Measurements from ENCODE around the gene ACTR10. TPM values are rescaled to one million over a fixed set of nuclear protein-coding genes. Genes with fewer than 3 reads are reported as not detected.

The ACTR10 gene
- total RNA-seq, 1 donor from 2014 or later = 32.2 TPM

DNA sequence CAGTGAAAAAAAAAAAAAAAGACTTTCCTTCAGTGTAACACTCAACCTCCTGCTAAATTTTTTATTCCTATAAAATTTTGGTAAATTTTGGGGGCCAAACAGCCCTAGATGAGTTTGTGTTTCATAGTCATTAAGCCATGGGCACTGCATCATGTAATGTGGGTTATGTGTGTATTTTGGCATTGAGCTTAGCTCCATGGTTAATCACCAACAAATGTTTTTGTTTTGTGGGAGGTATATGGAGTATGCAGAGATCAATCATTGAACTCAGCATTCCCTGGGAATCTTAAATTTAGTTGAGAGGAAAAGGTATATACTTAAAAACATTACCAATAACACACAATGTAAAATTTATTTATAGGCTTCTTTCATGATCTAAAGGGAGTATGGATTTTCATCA, 39.4 kb upstream of the ACTR10 start:
- intact Hi-C loops (cut with DNase I) = no loop called here
- no peak for DNase-seq (ENCODE audit: low spot score in 2 of 2)
- TF ChIP-seq, protein P1, sequence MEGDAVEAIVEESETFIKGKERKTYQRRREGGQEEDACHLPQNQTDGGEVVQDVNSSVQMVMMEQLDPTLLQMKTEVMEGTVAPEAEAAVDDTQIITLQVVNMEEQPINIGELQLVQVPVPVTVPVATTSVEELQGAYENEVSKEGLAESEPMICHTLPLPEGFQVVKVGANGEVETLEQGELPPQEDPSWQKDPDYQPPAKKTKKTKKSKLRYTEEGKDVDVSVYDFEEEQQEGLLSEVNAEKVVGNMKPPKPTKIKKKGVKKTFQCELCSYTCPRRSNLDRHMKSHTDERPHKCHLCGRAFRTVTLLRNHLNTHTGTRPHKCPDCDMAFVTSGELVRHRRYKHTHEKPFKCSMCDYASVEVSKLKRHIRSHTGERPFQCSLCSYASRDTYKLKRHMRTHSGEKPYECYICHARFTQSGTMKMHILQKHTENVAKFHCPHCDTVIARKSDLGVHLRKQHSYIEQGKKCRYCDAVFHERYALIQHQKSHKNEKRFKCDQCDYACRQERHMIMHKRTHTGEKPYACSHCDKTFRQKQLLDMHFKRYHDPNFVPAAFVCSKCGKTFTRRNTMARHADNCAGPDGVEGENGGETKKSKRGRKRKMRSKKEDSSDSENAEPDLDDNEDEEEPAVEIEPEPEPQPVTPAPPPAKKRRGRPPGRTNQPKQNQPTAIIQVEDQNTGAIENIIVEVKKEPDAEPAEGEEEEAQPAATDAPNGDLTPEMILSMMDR (IDR thresholded peaks at IDR 0.05) = no peak
- Histone ChIP-seq H3K4me1 (no peaks in the 10 kb centered on the region), H3K9me3 (no peaks in the 10 kb centered on the region), H3K4me3 (no peak overlapping the region), H3K36me3 (no peaks in the 10 kb centered on the region), H3K27ac (no peak overlapping the region), H3K27me3 (no peaks in the 10 kb centered on the region)

DNA sequence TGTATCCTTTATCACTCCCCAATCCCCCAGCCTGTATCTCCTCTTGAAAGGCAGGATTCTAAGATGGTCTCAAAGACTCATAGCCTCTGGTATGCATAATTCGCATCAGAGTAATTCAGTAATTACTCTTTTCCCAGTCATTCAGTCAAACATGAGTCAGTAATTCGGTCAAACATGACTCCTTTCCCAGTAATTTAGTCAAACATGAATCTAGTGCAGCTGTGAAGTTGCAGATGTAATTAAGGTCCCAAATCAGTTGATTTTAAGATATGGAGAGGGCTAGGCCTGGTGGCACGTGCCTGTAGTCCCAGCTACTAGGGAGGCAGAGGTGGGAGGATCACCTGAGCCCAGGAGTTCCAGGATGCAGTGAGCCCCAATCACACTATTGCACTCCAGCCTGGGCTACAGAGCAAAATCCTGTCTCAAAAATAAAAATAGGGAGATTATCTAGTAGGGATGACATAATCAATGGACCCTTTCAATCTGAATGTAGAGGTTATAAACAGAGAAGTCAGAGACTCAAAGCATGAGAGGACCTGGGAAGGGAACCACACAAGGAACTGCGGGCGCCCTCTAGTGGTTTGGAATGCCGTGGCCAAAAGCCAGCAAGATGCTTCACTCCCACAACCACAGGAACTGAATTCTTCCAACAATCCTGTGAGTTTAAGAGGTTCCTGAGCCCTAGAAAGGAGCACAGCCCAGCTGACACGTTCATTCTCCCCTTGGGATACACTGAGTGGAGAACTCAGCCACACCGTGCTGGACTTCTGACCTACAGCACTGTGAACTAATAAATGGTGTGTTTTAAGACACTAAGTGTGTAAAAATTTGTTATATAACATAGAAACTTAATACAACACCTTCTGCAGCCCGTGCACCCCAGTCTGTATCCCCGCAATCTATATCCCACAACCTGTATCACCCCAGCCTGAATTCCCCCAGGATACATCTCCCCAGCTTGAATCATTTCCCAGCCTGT, 33.7 kb upstream of the ACTR10 start:
- DNase-seq (ENCODE audit: low spot score in 2 of 2) = peak; percentile 15 to 90
- no peak overlapping the region for H3K4me3 ChIP-seq
- intact Hi-C loops (cut with DNase I) = loop anchor here (1.0 kb wide), 1 partner anchor 58 kb away; no protein-coding TSS in a partner anchor
- no peaks in the 10 kb centered on the region for H3K27me3 ChIP-seq
- TF ChIP-seq, protein P1 (IDR thresholded peaks at IDR 0.05) = peak; percentile 49 to 93 (median 87)
- H3K4me1 ChIP-seq = no peaks in the 10 kb centered on the region
- H3K9me3 ChIP-seq = no peaks in the 10 kb centered on the region
- H3K36me3 ChIP-seq = no peaks in the 10 kb centered on the region
- H3K27ac ChIP-seq = no peak overlapping the region

DNA sequence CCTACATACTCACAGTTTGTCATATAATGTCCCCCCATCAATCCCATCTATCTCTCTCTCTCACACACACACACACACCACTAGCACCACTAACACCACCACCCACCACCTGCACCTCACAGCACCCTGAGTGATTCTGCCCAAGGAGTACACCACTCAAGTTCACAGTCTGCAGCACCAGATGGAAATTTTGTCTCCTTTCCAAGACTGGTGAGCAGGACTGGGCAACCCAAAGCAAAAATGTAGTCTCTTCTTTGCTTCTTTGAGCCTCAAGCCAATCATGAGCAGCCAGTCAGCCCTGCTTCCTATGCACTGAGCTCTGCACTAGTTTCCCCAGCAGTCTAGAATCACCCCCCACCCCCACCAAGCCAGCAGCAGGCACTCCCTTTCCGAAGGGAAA, 32.9 kb upstream of the ACTR10 start:
- H3K27ac ChIP-seq = no peak overlapping the region
- H3K4me3 ChIP-seq = no peak overlapping the region
- H3K27me3 ChIP-seq = no peaks in the 10 kb centered on the region
- H3K9me3 ChIP-seq = no peaks in the 10 kb centered on the region
- DNase-seq (ENCODE audit: low spot score in 2 of 2) = no peak
- intact Hi-C loops (cut with DNase I) = no loop called here
- no peaks in the 10 kb centered on the region for H3K36me3 ChIP-seq
- no peaks in the 10 kb centered on the region for H3K4me1 ChIP-seq
- TF ChIP-seq, protein P1 (IDR thresholded peaks at IDR 0.05) = no peak

DNA sequence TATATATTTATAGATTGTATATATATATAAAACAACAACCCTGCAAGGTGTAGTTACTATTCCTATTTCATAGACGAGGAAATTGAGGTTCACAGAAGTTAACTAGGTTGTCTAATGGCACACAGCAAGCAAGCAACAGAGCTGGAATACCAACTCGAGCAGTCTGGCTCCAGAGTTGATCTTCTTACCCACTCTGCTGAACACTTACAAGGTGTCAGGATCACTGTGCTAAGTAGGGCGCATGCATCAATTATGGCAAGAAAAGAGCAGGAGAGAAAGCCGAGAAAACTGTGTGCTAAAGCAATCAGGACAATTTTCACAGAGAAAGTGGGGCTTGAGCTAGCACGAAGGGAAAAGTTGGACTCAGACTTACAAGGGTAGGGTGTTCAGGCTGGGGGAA, 32.1 kb upstream of the ACTR10 start:
- no peaks in the 10 kb centered on the region for H3K4me1 ChIP-seq
- no peaks in the 10 kb centered on the region for H3K27me3 ChIP-seq
- H3K27ac ChIP-seq = no peak overlapping the region
- no peak overlapping the region for H3K4me3 ChIP-seq
- H3K9me3 ChIP-seq = no peaks in the 10 kb centered on the region
- DNase-seq (ENCODE audit: low spot score in 2 of 2) = no peak
- intact Hi-C loops (cut with DNase I) = no loop called here
- TF ChIP-seq, protein P1 (IDR thresholded peaks at IDR 0.05) = no peak
- no peaks in the 10 kb centered on the region for H3K36me3 ChIP-seq

DNA sequence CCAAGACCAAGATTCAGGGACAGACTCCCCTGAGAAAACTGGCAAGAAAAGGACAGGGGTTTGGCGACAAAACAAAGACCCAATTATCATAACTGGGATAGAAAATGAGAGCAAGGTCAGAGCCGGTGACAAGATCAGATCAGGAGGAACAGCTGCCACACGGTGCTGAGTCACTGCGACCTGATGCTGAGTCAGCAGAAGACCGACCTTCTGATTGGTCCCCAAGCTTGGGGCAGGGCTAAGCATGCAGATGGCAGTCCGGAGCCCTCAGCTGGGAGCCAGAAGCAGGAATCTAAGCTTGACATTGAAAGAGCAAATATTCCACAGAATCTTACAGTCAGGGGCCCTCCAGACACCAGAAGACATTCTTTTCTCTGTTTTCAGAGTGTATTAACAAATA, 28.9 kb upstream of the ACTR10 start:
- no peak overlapping the region for H3K27ac ChIP-seq
- intact Hi-C loops (cut with DNase I) = no loop called here
- TF ChIP-seq, protein P1 (IDR thresholded peaks at IDR 0.05) = no peak

More for the DNA sequence above, 28.9 kb upstream of the ACTR10 start:
- Histone ChIP-seq H3K36me3 (no peaks in the 10 kb centered on the region), H3K27me3 (no peaks in the 10 kb centered on the region), H3K4me1 (no peaks in the 10 kb centered on the region), H3K4me3 (peak overlapping the region in 1 of 2 donors; percentile 17), H3K9me3 (no peaks in the 10 kb centered on the region)
- DNase-seq (ENCODE audit: low spot score in 2 of 2) = peak; percentile 24 to 81
